Measurements from ENCODE around the gene LYPD5. TPM values are rescaled to one million over a fixed set of nuclear protein-coding genes. Genes with fewer than 3 reads are reported as not detected.

The LYPD5 gene
- total RNA-seq, 1 experiment from 2014 or later = 0.46 TPM

GRCh38 chr19:43754503-43755255 is 47.6 kb downstream of the LYPD5 start, which contains the start of gene SMG9:
Gene SMG9 (minus strand): TSS chr19:43754962. CDS start chr19:43750741, 4,221 bp downstream.
- peaks cover 19% of the 10 kb centered on the region for H3K36me3 Mint-ChIP-seq
- H3K27ac Mint-ChIP-seq = peak within 1 kb of the TSS; percentile 99
- peak; percentile 87 for ATAC-seq
- H3K4me1 Mint-ChIP-seq = peaks cover 30% of the 10 kb centered on the region
- DNase-seq (ENCODE audit: low spot score) = peak; percentile 97
- H3K9me3 Mint-ChIP-seq = no peaks in the 10 kb centered on the region
- H3K27me3 Mint-ChIP-seq (ENCODE audit: low read depth) = no peaks in the 10 kb centered on the region
- ChIA-PET CTCF (interaction anchor here (0.5 to 7.7 kb wide), 9 partner anchors 9 to 197 kb away, joined by 3 to 76 read pairs (median 5); no protein-coding TSS in a partner anchor), POLR2A (interaction anchor here (0.7 to 2.9 kb wide), 6 partner anchors 9 to 221 kb away, joined by 3 to 12 read pairs (median 4); partner anchors contain the start of genes KCNN4 and ZNF575)
- H3K4me3 Mint-ChIP-seq = peak within 1 kb of the TSS; percentile 96
- peak; percentile 81; the same call in 1 of the 2 replicates for TF ChIP-seq FOXP4 (CRISPR knock-in tag; IDR thresholded peaks at IDR 0.05)
- TF ChIP-seq PREB (CRISPR knock-in tag; IDR thresholded peaks at IDR 0.05; ENCODE audit: borderline replicate concordance) = no peak
- peak; percentile 65 for TF ChIP-seq USF2 (CRISPR knock-in tag; IDR thresholded peaks at IDR 0.05)
- TF ChIP-seq NR2C2 (CRISPR knock-in tag; IDR thresholded peaks at IDR 0.05) = no peak
- no peak; the same call in 1 of the 2 replicates for TF ChIP-seq ESRRA (CRISPR knock-in tag; IDR thresholded peaks at IDR 0.05; ENCODE audit: borderline replicate concordance)
- TF ChIP-seq HMGA2 (CRISPR knock-in tag; IDR thresholded peaks at IDR 0.05) = no peak
- TF ChIP-seq ZBTB21 (CRISPR knock-in tag; IDR thresholded peaks at IDR 0.05; ENCODE audit: borderline replicate concordance) = 0 out of 2 replicates have a peak, but pooled peaks have one; percentile 36
- TF ChIP-seq E2F5 (CRISPR knock-in tag; IDR thresholded peaks at IDR 0.05) = peak; percentile 84
- 0 out of 2 replicates have a peak, but pooled peaks have one; percentile 30 for TF ChIP-seq ATF1 (CRISPR knock-in tag; IDR thresholded peaks at IDR 0.05)
- no peak for TF ChIP-seq ZNF671 (CRISPR knock-in tag; IDR thresholded peaks at IDR 0.05)
- no peak for TF ChIP-seq ATF3 (CRISPR knock-in tag; conservative IDR thresholded peaks at IDR 0.05)
- TF ChIP-seq SMAD4 (CRISPR knock-in tag; IDR thresholded peaks at IDR 0.05) = no peak
- no peak for TF ChIP-seq OVOL2 (CRISPR knock-in tag; IDR thresholded peaks at IDR 0.05; ENCODE audit: borderline replicate concordance)
- TF ChIP-seq ZNF232 (CRISPR knock-in tag; IDR thresholded peaks at IDR 0.05) = peak; percentile 78; the same call in 1 of the 2 replicates
- TF ChIP-seq ZMAT4 (CRISPR knock-in tag; IDR thresholded peaks at IDR 0.05) = no peak
- peak; percentile 9; the same call in 1 of the 2 replicates for TF ChIP-seq KAT7 (CRISPR knock-in tag; IDR thresholded peaks at IDR 0.05; ENCODE audit: borderline replicate concordance)
- peak; percentile 55 for TF ChIP-seq ETV6 (CRISPR knock-in tag; IDR thresholded peaks at IDR 0.05)
- TF ChIP-seq E2F4 (CRISPR knock-in tag; IDR thresholded peaks at IDR 0.05; ENCODE audit: borderline replicate concordance, low read depth) = peak; percentile 28; the same call in 1 of the 2 replicates
- 0 out of 2 replicates have a peak, but pooled peaks have one; percentile 47 for TF ChIP-seq CBFB (CRISPR knock-in tag; IDR thresholded peaks at IDR 0.05; ENCODE audit: low read depth)
- no peak for TF ChIP-seq ARID4B (CRISPR knock-in tag; IDR thresholded peaks at IDR 0.05; ENCODE audit: borderline replicate concordance)
- no peak for TF ChIP-seq ZNF138 (CRISPR knock-in tag; conservative IDR thresholded peaks at IDR 0.05)
- peak; percentile 78 for TF ChIP-seq SP1 (CRISPR knock-in tag; conservative IDR thresholded peaks at IDR 0.05)
- 0 out of 2 replicates have a peak, but pooled peaks have one; percentile 56 for TF ChIP-seq HMGXB4 (CRISPR knock-in tag; IDR thresholded peaks at IDR 0.05)

Data from WTC11 (cell line).